GM18868 (cell line): ENCODE data around the gene PGAM2.
"Not testable (repeated sequence)": the region's sequence is repeated elsewhere in the genome, so short reads cannot be mapped to it uniquely, and the experiment has no call there.

Experiments used
- ATAC-seq: cut with Tn5 transposase; IDR thresholded peaks from one replicate; pipeline ENCODE4 v1.9.1; 2021; ENCODE audit warnings: mild to moderate bottlenecking, moderate library complexity; ENCODE audit not compliant: unreplicated experiment

Gene PGAM2

GRCh38 chr7:44033971-44034844 lies 31.2 kb downstream of the PGAM2 start:
- ATAC-seq = not testable (repeated sequence)

GRCh38 chr7:44032031-44032430 lies 33.3 kb downstream of the PGAM2 start:
- not testable (repeated sequence) for ATAC-seq

GRCh38 chr7:44031319-44031718 lies 34.0 kb downstream of the PGAM2 start:
- ATAC-seq = not testable (repeated sequence)

GRCh38 chr7:44030029-44030428 lies 35.3 kb downstream of the PGAM2 start:
- ATAC-seq = not testable (repeated sequence)

- ATAC-seq = not testable (repeated sequence)
These were observed 35.9 kb downstream of the PGAM2 start for GRCh38 chr7:44029433-44029832.

GRCh38 chr7:44022796-44023467 lies 42.4 kb downstream of the PGAM2 start:
- ATAC-seq = not testable (repeated sequence)

- ATAC-seq = not testable (repeated sequence)
These were observed 43.3 kb downstream of the PGAM2 start for GRCh38 chr7:44022069-44022468.

- not testable (repeated sequence) for ATAC-seq
These were observed 45.5 kb downstream of the PGAM2 start for GRCh38 chr7:44019825-44020224.

GRCh38 chr7:44018857-44019807 lies 46.2 kb downstream of the PGAM2 start:
- ATAC-seq = peak; percentile 95

- not testable (repeated sequence) for ATAC-seq
These were observed 50.3 kb downstream of the PGAM2 start for GRCh38 chr7:44015090-44015489.
